H9 (cell line): Measurements from ENCODE around the gene SIN3B. TPM values are rescaled to one million over a fixed set of nuclear protein-coding genes. Genes with fewer than 3 reads are reported as not detected.

Experiments
- DNase-seq: peaks from one replicate; pipeline ENCODE4 v3.0.0-alpha.2; 2017
- H2AFZ ChIP-seq: one replicate; pipeline ENCODE4 v1.6.1; 2013; ENCODE audit warnings: mild to moderate bottlenecking, low read length, control low read depth, moderate library complexity
- H2AK5ac ChIP-seq: 2 replicates; pipeline ENCODE4 v1.6.1; 2013; ENCODE audit warnings: low read length, control low read depth, mixed read lengths; ENCODE audit not compliant: insufficient read length
- H2BK120ac ChIP-seq: one replicate; pipeline ENCODE4 v1.6.1; 2013; ENCODE audit warnings: low read depth, mild to moderate bottlenecking, low read length, control low read depth, inconsistent platforms; ENCODE audit not compliant: poor library complexity, severe bottlenecking
- H2BK12ac ChIP-seq: 2 replicates; pipeline ENCODE4 v1.6.1; 2013; ENCODE audit warnings: low read length, control low read depth, mixed read lengths, low read depth; ENCODE audit not compliant: insufficient read length
- H2BK15ac ChIP-seq: 2 replicates; pipeline ENCODE4 v1.6.1; 2013; ENCODE audit warnings: low read depth, low read length, control low read depth
- H2BK20ac ChIP-seq: one replicate; pipeline ENCODE4 v1.6.1; 2013; ENCODE audit warnings: low read depth, mild to moderate bottlenecking, low read length, control low read depth, inconsistent platforms; ENCODE audit not compliant: poor library complexity, severe bottlenecking
- H2BK5ac ChIP-seq: 2 replicates; pipeline ENCODE4 v1.6.1; 2013; ENCODE audit warnings: low read length, control low read depth, mixed read lengths; ENCODE audit not compliant: insufficient read length
- H3K14ac ChIP-seq: 2 replicates; pipeline ENCODE4 v1.6.1; 2013; ENCODE audit warnings: low read length, control low read depth; ENCODE audit not compliant: insufficient read depth
- H3K18ac ChIP-seq: 2 replicates; pipeline ENCODE4 v1.6.1; 2013; ENCODE audit warnings: low read depth, mild to moderate bottlenecking, mixed read lengths, low read length, control low read depth; ENCODE audit not compliant: insufficient read length
- H3K23ac ChIP-seq: 2 replicates; pipeline ENCODE4 v1.6.1; 2013; ENCODE audit warnings: low read length, control low read depth, mixed read lengths, low read depth; ENCODE audit not compliant: insufficient read length
- H3K23me2 ChIP-seq: 2 replicates; pipeline ENCODE4 v1.6.1; 2013; ENCODE audit warnings: low read depth, mild to moderate bottlenecking, mixed read lengths, low read length, control low read depth; ENCODE audit not compliant: insufficient read length, poor library complexity, severe bottlenecking
- H3K27ac ChIP-seq: 2 replicates; pipeline ENCODE4 v1.5.1; 2013; ENCODE audit warnings: low read length, control low read depth, mixed read lengths, low read depth; ENCODE audit not compliant: insufficient read length
- H3K27me3 ChIP-seq: 2 replicates; pipeline ENCODE4 v1.6.1; 2013; ENCODE audit warnings: low read length, control low read depth, inconsistent platforms; ENCODE audit not compliant: insufficient read depth
- H3K4ac ChIP-seq: 2 replicates; pipeline ENCODE4 v1.6.1; 2013; ENCODE audit warnings: low read depth, mild to moderate bottlenecking, control low read depth, inconsistent platforms, low read length, moderate library complexity
- H3K4me1 ChIP-seq: 2 replicates; pipeline ENCODE4 v1.6.1; 2013; ENCODE audit warnings: low read length, control low read depth, inconsistent platforms; ENCODE audit not compliant: insufficient read depth
- H3K4me2 ChIP-seq: 2 replicates; pipeline ENCODE4 v1.6.1; 2013; ENCODE audit warnings: low read length, control low read depth, mixed read lengths; ENCODE audit not compliant: insufficient read length, insufficient read depth
- H3K56ac ChIP-seq: 2 replicates; pipeline ENCODE4 v1.6.1; 2013; ENCODE audit warnings: low read depth, mild to moderate bottlenecking, mixed read lengths, low read length, control low read depth; ENCODE audit not compliant: insufficient read length
- H3K79me1 ChIP-seq: 2 replicates; pipeline ENCODE4 v1.6.1; 2013; ENCODE audit warnings: low read depth, mild to moderate bottlenecking, moderate library complexity, low read length, control low read depth, inconsistent platforms; ENCODE audit not compliant: insufficient read depth, poor library complexity, severe bottlenecking
- H3K79me2 ChIP-seq: 2 replicates; pipeline ENCODE4 v1.6.1; 2013; ENCODE audit warnings: low read length, control low read depth, inconsistent platforms; ENCODE audit not compliant: insufficient read depth
- H3K9ac ChIP-seq: 2 replicates; pipeline ENCODE4 v1.6.1; 2013; ENCODE audit warnings: low read length, control low read depth, mixed read lengths; ENCODE audit not compliant: insufficient read length; ENCODE audit errors: extremely low read depth
- H3K9me3 ChIP-seq: one replicate; pipeline ENCODE4 v1.6.1; 2013; ENCODE audit warnings: low read depth, low read length, inconsistent platforms; ENCODE audit not compliant: control insufficient read depth
- H3T11ph ChIP-seq: one replicate; pipeline ENCODE4 v1.6.1; 2013; ENCODE audit warnings: mild to moderate bottlenecking, low read length, control low read depth, inconsistent platforms
- H4K20me1 ChIP-seq: one replicate; pipeline ENCODE4 v1.6.1; 2013; ENCODE audit not compliant: control insufficient read depth, insufficient read length, insufficient read depth
- H4K5ac ChIP-seq: 2 replicates; pipeline ENCODE4 v1.6.1; 2013; ENCODE audit warnings: low read depth, mild to moderate bottlenecking, mixed read lengths, low read length, control low read depth; ENCODE audit not compliant: insufficient read length
- H4K8ac ChIP-seq: replicated peaks from 2 replicates; pipeline ENCODE4 v1.6.1; 2013; ENCODE audit warnings: low read length, control low read depth, mixed read lengths, low read depth; ENCODE audit not compliant: insufficient read length
- H4K91ac ChIP-seq: 2 replicates; pipeline ENCODE4 v1.6.1; 2013; ENCODE audit warnings: low read depth, mild to moderate bottlenecking, moderate library complexity, mixed read lengths, low read length, control low read depth; ENCODE audit not compliant: insufficient read length
- H3K27ac Mint-ChIP-seq, 3 experiments: 2 replicates in 2 of 3; 3 replicates in 1 of 3; pipeline ENCODE4 v1.8.0; 2020 to 2021; ENCODE audit warnings: mixed read lengths in 3 of 3, mild to moderate bottlenecking in 1 of 3, moderate library complexity in 1 of 3
- H3K27me3 Mint-ChIP-seq: 2 replicates; pipeline ENCODE4 v1.8.0; 2021; ENCODE audit warnings: low read depth, mild to moderate bottlenecking, moderate library complexity, mixed read lengths
- H3K36me3 Mint-ChIP-seq, 3 experiments: 2 replicates in 2 of 3; 3 replicates in 1 of 3; pipeline ENCODE4 v1.8.0; 2020 to 2021; ENCODE audit warnings: low read depth in 3 of 3, mixed read lengths in 3 of 3; ENCODE audit not compliant: insufficient read depth in 1 of 3
- H3K4me1 Mint-ChIP-seq, 2 experiments: 2 replicates each; pipeline ENCODE4 v1.8.0; 2020; ENCODE audit warnings: mixed read lengths in 2 of 2
- H3K4me3 Mint-ChIP-seq, 2 experiments: 2 replicates in 1 of 2; 3 replicates in 1 of 2; pipeline ENCODE4 v1.8.0; 2020 to 2021; ENCODE audit warnings: mild to moderate bottlenecking in 2 of 2, mixed read lengths in 2 of 2, moderate library complexity in 1 of 2
- H3K9me3 Mint-ChIP-seq, 2 experiments: 2 replicates in 1 of 2; 3 replicates in 1 of 2; pipeline ENCODE4 v1.8.0; 2020; ENCODE audit warnings: mild to moderate bottlenecking in 2 of 2, mixed read lengths in 2 of 2, moderate library complexity in 1 of 2
- CTCF ChIP-seq: fragments of 200-600 bp; sonication (generic); conservative IDR thresholded peaks from 3 replicates; pipeline ENCODE4 v1.8.0; 2021; ENCODE audit warnings: antibody characterized with exemption, mild to moderate bottlenecking
- WGBS: extraction: QIAGEN DNeasy Blood & Tissue Kit; methylation state at CpG from one replicate; pipeline ENCODE4 v1.1.7; 2013; ENCODE audit warnings: missing lambda C conversion rate, low lambda C conversion rate, mixed read lengths; ENCODE audit not compliant: insufficient read length; ENCODE audit errors: extremely low coverage; 5-methylcytosine and 5-hydroxymethylcytosine counted together
- total RNA-seq: library from RNA; stranded (reverse); gene quantifications from 2 replicates; pipeline ENCODE4 v1.2.1, GENCODE V29; 2021

The SIN3B gene
- total RNA-seq, 1 experiment from 2014 or later: 72.7 TPM

- Histone ChIP-seq H3K4me1 (no peaks in the 10 kb centered on the region), H2BK20ac (no peak within 1 kb of the TSS), H4K20me1 (no peaks in the 10 kb centered on the region), H3K4ac (no peak within 1 kb of the TSS), H3K79me1 (no peaks in the 10 kb centered on the region), H2BK12ac (no peak within 1 kb of the TSS), H3K9ac (no peak within 1 kb of the TSS), H3K56ac (no peak within 1 kb of the TSS), H3T11ph (no peak within 1 kb of the TSS), H3K23me2 (no peaks in the 10 kb centered on the region), H4K91ac (no peak within 1 kb of the TSS), H2BK15ac (no peak within 1 kb of the TSS), H3K27me3 (no peaks in the 10 kb centered on the region), H4K8ac (no peak within 1 kb of the TSS), H3K4me2 (no peak within 1 kb of the TSS), H3K14ac (no peak within 1 kb of the TSS; the same call in 1 of the 2 replicates), H3K18ac (no peak within 1 kb of the TSS), H3K79me2 (no peaks in the 10 kb centered on the region), H3K27ac (no peak within 1 kb of the TSS), H2BK5ac (no peak within 1 kb of the TSS), H3K23ac (no peak within 1 kb of the TSS), H2BK120ac (no peak within 1 kb of the TSS), H2AFZ (no peak within 1 kb of the TSS), H2AK5ac (no peak within 1 kb of the TSS), H4K5ac (no peak within 1 kb of the TSS), H3K9me3 (no peaks in the 10 kb centered on the region)
- no peaks in the 10 kb centered on the region for H3K36me3 Mint-ChIP-seq
- no CpG with 5 or more reads among the region's 31 CpGs for WGBS
- no peak within 1 kb of the TSS; a peak in 1 of 5 replicates for H3K4me3 Mint-ChIP-seq
- no peak for DNase-seq
- H3K9me3 Mint-ChIP-seq: no peaks in the 10 kb centered on the region
- H3K27ac Mint-ChIP-seq: 0 out of 7 replicates have a peak within 1 kb of the TSS, but pooled peaks of 1 of the 3 experiments have one; percentile 34
- no peaks in the 10 kb centered on the region; a peak in 1 of 4 replicates for H3K4me1 Mint-ChIP-seq
- peaks cover 2% of the 10 kb centered on the region; the same call in 1 of the 2 replicates for H3K27me3 Mint-ChIP-seq
- TF ChIP-seq CTCF: no peak
These were observed 59.6 kb downstream of the SIN3B start, which contains the start of gene F2RL3 for GRCh38 chr19:16888629-16889365. TSS of gene F2RL3 (plus strand) at chr19:16888999. CDS start at chr19:16889190, 191 bp downstream.
